Smooth muscle cell (in vitro differentiated cells): ENCODE measurements around the gene LYL1. TPM values are rescaled to one million over a fixed set of nuclear protein-coding genes. Genes with fewer than 3 reads are reported as not detected.
A peak's percentile ranks its signal among the peaks of the same experiment; 100 is the strongest.

Experiments
- DNase-seq: peaks from one replicate; lab custom pipeline; 2025; ENCODE audit not compliant: unreplicated experiment; lab: John Stamatoyannopoulos, UW
- H2AFZ ChIP-seq: fragments of 200-600 bp; sonication (generic); 2 replicates; pipeline ENCODE4 v1.6.0; 2016; ENCODE audit warnings: antibody characterized with exemption, low read depth, mild to moderate bottlenecking
- H3F3A ChIP-seq: fragments of 200-600 bp; sonication (generic); 2 replicates; pipeline ENCODE4 v1.6.0; 2017; ENCODE audit warnings: antibody characterized with exemption, low read depth
- H3K27ac ChIP-seq: fragments of 200-600 bp; sonication (generic); 2 replicates; pipeline ENCODE4 v1.5.1; 2016; ENCODE audit warnings: low read depth, mild to moderate bottlenecking
- H3K27me3 ChIP-seq: fragments of 200-600 bp; sonication (generic); 2 replicates; pipeline ENCODE4 v1.6.1; 2016; ENCODE audit warnings: low read depth, mild to moderate bottlenecking
- H3K36me3 ChIP-seq: fragments of 200-600 bp; sonication (generic); 2 replicates; pipeline ENCODE4 v1.5.1; 2016; ENCODE audit warnings: low read depth
- H3K4me1 ChIP-seq: fragments of 200-600 bp; sonication (generic); 2 replicates; pipeline ENCODE4 v1.5.1; 2016; ENCODE audit warnings: low read depth
- H3K4me2 ChIP-seq: fragments of 200-600 bp; sonication (generic); 2 replicates; pipeline ENCODE4 v1.6.0; 2016; ENCODE audit warnings: mild to moderate bottlenecking
- H3K4me3 ChIP-seq: fragments of 200-600 bp; sonication (generic); 2 replicates; pipeline ENCODE4 v1.5.1; 2016; ENCODE audit warnings: mild to moderate bottlenecking
- H3K79me2 ChIP-seq: fragments of 200-600 bp; sonication (generic); 2 replicates; pipeline ENCODE4 v1.6.0; 2016; ENCODE audit warnings: low read depth, mild to moderate bottlenecking
- H3K9ac ChIP-seq: fragments of 200-600 bp; sonication (generic); 2 replicates; pipeline ENCODE4 v1.6.0; 2016; ENCODE audit warnings: low read depth
- H3K9me3 ChIP-seq: fragments of 200-600 bp; sonication (generic); replicated peaks from 2 replicates; pipeline ENCODE4 v1.5.1; 2016; ENCODE audit warnings: low read depth
- H4K20me1 ChIP-seq: fragments of 200-600 bp; sonication (generic); 2 replicates; pipeline ENCODE4 v1.6.0; 2016; ENCODE audit warnings: low read depth
- WGBS: methylation state at CpG from one replicate; pipeline ENCODE4 v1.1.7; 2016; ENCODE audit warnings: low lambda C conversion rate; 5-methylcytosine and 5-hydroxymethylcytosine counted together
- polyA plus RNA-seq: library from polyadenylated mRNA; unstranded; fragments of >200 nt; fragmentation: Nextera tagmentation; extraction: Ambion mirVana; gene quantifications from 2 replicates; pipeline ENCODE4 v1.2.1, GENCODE V29; 2016
- total RNA-seq: library from RNA; depleted of rRNA; stranded (reverse); fragments of >200 nt; gene quantifications from 2 replicates; pipeline ENCODE4 v1.2.3, GENCODE V29; 2014
- TF ChIP-seq, protein P1 (sequence below): fragments of 200-600 bp; sonication (generic); IDR thresholded peaks from 2 replicates; pipeline ENCODE4 v1.5.1; 2017; ENCODE audit warnings: borderline replicate concordance, mild to moderate bottlenecking, antibody characterized with exemption; ENCODE audit not compliant: insufficient read depth, poor library complexity, severe bottlenecking

LYL1 gene
- total and polyA plus RNA-seq, 2 experiments from 2014 or later, result 2.8 to 3.2 TPM

DNA sequence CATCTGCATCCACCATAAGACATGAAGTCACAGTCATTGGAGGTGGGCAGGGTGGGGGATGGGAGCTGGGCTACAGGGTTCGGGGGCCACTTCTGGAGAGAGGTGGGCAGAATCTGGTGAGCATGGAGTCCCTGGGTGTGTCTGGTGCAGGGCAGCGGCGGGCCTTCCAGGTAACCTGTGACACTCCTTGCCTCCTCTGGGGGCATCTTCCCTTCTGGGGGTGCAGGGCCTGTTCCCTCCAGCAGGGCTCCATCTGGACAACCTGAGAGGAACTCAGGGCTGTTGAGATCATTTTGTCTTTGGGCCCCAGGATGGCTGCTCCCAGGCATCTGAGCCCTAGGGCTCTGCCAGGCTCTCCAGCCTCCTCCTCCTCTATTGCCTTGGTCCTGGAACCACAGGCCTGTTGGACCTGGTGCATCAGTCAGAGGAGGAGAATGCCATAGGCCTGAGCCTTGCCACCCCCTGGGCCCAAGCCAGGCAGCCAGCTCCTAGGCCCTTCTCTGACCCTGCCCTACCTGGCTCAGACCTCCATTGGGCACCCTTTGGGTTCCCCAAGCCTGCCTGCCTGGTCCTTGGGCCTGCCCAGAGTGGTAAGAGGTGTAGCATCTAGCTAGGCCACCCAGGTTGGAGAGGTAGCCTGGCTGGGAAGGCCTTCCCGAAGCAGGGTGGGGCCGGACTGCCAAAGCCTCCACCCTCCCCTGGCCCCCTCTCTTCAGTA lies 13.4 kb downstream of the LYL1 start:
- no peak overlapping the region for H3K27ac ChIP-seq

DNA sequence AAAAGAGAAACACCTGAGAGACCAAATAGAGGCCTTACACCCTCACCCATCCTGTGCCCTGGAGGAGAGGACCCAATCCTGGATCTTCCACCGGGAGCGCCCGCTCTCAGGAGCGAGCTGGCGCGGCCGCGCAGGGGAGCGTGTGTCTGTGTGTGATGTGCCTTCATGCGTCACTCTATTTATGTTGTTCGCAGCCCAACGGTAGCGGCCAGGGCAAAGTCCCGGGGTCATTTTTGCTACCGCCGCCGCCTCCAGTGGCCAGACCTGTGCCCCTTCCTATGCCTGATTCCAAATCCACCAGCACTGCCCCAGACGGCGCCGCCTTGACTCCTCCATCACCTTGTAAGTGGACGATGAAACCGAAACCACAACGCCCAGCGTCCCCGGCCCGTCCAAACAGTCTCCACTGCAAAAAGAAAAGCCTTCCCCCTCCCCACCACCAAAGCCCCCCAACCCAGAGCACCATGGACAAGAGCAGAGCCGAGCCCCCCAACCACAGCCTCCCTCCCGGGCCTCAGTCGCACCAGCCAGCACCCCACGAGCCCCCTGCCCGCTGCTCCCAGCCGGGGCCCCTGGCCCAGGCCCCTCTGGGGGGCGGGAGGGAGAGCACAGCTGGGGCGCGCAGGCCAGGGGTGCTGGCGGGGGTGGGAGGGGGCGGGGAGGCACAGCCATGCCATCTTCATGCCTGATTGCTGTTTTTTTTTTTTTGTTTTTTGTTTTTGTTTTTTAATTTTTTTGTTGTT lies 14.7 kb downstream of the LYL1 start:
- Histone ChIP-seq H3K79me2 (no peaks in the 10 kb centered on the region), H3K4me1 (peaks cover 15% of the 10 kb centered on the region), H2AFZ (no peak overlapping the region), H3K9ac (no peak overlapping the region), H3K4me2 (no peak overlapping the region), H3F3A (no peaks in the 10 kb centered on the region), H3K36me3 (no peaks in the 10 kb centered on the region), H3K27ac (no peak overlapping the region), H3K9me3 (no peaks in the 10 kb centered on the region), H4K20me1 (no peaks in the 10 kb centered on the region), H3K27me3 (no peaks in the 10 kb centered on the region), H3K4me3 (no peak overlapping the region)
- TF ChIP-seq, protein P1, sequence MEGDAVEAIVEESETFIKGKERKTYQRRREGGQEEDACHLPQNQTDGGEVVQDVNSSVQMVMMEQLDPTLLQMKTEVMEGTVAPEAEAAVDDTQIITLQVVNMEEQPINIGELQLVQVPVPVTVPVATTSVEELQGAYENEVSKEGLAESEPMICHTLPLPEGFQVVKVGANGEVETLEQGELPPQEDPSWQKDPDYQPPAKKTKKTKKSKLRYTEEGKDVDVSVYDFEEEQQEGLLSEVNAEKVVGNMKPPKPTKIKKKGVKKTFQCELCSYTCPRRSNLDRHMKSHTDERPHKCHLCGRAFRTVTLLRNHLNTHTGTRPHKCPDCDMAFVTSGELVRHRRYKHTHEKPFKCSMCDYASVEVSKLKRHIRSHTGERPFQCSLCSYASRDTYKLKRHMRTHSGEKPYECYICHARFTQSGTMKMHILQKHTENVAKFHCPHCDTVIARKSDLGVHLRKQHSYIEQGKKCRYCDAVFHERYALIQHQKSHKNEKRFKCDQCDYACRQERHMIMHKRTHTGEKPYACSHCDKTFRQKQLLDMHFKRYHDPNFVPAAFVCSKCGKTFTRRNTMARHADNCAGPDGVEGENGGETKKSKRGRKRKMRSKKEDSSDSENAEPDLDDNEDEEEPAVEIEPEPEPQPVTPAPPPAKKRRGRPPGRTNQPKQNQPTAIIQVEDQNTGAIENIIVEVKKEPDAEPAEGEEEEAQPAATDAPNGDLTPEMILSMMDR, result no peak
- 93% methylated on average over 21 of the region's 37 CpGs for WGBS
- DNase-seq, result no peak

More for the DNA sequence above, 13.4 kb downstream of the LYL1 start:
- TF ChIP-seq, protein P1, result peak; percentile 30
- no peak for DNase-seq
- 93% methylated on average over 5 of the region's 5 CpGs for WGBS
- Histone ChIP-seq H3K4me3 (no peak overlapping the region), H3K9ac (no peak overlapping the region), H3K4me2 (no peak overlapping the region), H3K79me2 (no peaks in the 10 kb centered on the region), H3K4me1 (peaks cover 14% of the 10 kb centered on the region), H3K36me3 (no peaks in the 10 kb centered on the region), H2AFZ (no peak overlapping the region), H3K9me3 (no peaks in the 10 kb centered on the region), H4K20me1 (no peaks in the 10 kb centered on the region), H3F3A (no peaks in the 10 kb centered on the region), H3K27me3 (no peaks in the 10 kb centered on the region)

DNA sequence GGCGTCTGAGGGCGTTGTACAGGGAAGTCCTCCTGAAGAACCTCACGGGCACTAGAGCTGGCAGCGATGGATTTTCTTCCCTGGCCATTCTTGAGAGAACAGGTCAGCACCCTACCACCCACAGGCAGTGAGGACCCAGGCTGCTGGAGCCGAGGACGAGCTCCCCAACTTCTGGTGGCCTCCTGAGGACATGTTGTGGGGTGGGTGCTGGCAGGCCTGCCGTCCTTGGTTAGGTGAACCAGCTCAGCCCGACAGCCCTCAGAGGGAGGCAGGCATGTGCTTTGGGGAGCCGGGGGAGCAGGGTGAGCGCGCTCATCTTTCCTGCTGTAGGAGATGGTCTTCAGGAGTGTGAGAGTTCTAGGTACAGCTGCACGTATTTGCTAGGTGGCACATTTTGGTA lies 15.4 kb downstream of the LYL1 start:
- H4K20me1 ChIP-seq, result no peaks in the 10 kb centered on the region
- no peak overlapping the region for H3K4me2 ChIP-seq
- no peak overlapping the region for H2AFZ ChIP-seq
- no peaks in the 10 kb centered on the region for H3F3A ChIP-seq
- no peaks in the 10 kb centered on the region for H3K79me2 ChIP-seq
- no peaks in the 10 kb centered on the region for H3K9me3 ChIP-seq
- TF ChIP-seq, protein P1, result no peak
- 94% methylated on average over 12 of the region's 12 CpGs for whole genome bisulfite sequencing
- H3K36me3 ChIP-seq, result no peaks in the 10 kb centered on the region
- DNase-seq, result no peak
- no peak overlapping the region for H3K4me3 ChIP-seq
- H3K27me3 ChIP-seq, result no peaks in the 10 kb centered on the region
- H3K27ac ChIP-seq, result no peak overlapping the region
- H3K9ac ChIP-seq, result no peak overlapping the region
- H3K4me1 ChIP-seq, result peaks cover 17% of the 10 kb centered on the region

DNA sequence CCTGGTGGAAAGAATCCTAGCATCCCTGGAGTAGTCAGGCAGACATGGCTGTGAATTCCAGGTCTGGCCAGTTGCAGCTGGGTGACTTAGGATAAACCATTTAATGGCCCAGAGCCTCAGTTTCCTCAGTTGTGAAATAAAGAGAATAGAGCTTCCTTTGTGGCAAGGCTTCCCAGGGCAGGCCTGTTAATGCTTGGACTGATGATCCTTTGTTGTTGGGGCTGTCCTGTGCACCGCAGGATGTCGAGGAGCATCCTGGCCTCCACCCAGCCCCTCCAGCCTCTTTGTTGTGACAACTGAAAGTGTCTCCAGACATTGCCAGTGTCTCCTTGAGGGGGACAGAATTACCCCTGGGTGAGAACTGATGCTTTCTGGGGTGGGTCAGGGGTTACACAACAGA lies 16.3 kb downstream of the LYL1 start:
- H3K4me3 ChIP-seq, result no peak overlapping the region
- no peak overlapping the region for H2AFZ ChIP-seq
- H3K9ac ChIP-seq, result no peak overlapping the region
- TF ChIP-seq, protein P1, result no peak
- H3K27me3 ChIP-seq, result no peaks in the 10 kb centered on the region
- no peaks in the 10 kb centered on the region for H4K20me1 ChIP-seq
- peaks cover 7% of the 10 kb centered on the region for H3K4me1 ChIP-seq
- no peak overlapping the region for H3K4me2 ChIP-seq
- WGBS, result 91% methylated on average over 2 of the region's 2 CpGs
- H3K9me3 ChIP-seq, result no peaks in the 10 kb centered on the region
- H3K36me3 ChIP-seq, result no peaks in the 10 kb centered on the region
- DNase-seq, result no peak
- no peaks in the 10 kb centered on the region for H3F3A ChIP-seq
- no peak overlapping the region for H3K27ac ChIP-seq
- no peaks in the 10 kb centered on the region for H3K79me2 ChIP-seq
